Activated gamma-delta T cell treated with Interleukin-2 at 50 U/mL for 16 hours (primary cell): ENCODE results near the gene SLC1A4.
A peak's percentile ranks its signal among the peaks of the same experiment; 100 is the strongest.
"Not testable (repeated sequence)": the region's sequence is repeated elsewhere in the genome, so short reads cannot be mapped to it uniquely, and the experiment has no call there.

Experiments
- DNase-seq: peaks from one replicate; pipeline ENCODE4 v3.0.0-alpha.2; 2020

SLC1A4 gene

DNA sequence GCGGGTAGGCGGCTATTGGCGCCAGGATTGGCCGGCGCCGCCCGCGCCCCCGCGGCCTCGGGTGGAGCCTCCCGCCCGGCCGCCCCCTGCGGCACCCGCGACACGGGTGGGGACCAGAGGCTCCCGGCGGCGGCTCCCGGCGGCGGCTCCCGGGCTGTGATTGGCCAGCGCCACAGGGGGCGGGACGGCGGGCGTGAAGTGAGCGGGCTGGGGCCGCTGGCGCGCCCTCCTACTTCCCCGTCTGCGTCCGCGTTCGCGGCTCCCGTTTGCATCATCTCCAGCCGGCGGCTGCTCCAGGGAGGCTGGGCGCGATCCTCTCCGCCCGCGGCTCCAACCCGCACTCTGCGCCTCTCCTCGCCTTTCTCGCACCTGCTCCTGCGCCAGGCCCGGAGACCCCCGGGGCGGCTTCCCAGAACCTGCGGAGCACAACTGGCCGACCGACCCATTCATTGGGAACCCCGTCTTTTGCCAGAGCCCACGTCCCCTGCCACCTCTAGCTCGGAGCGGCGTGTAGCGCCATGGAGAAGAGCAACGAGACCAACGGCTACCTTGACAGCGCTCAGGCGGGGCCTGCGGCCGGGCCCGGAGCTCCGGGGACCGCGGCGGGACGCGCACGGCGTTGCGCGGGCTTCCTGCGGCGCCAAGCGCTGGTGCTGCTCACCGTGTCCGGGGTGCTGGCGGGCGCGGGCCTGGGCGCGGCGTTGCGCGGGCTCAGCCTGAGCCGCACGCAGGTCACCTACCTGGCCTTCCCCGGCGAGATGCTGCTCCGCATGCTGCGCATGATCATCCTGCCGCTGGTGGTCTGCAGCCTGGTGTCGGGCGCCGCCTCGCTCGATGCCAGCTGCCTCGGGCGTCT is at the start of gene SLC1A4:
TSS of gene SLC1A4 (plus strand) at position 274 of the 856 bp plus-strand sequence. CDS start at position 519, 245 bp downstream.
- peak; percentile 75 for DNase-seq

GRCh38 chr2:64941143-64941542 is 48.1 kb upstream of the SLC1A4 start:
- no peak for DNase-seq

GRCh38 chr2:64941801-64942200 is 47.4 kb upstream of the SLC1A4 start:
- DNase-seq = no peak

- DNase-seq = no peak
Measured at GRCh38 chr2:64942693-64943092, 46.5 kb upstream of the SLC1A4 start.

DNA sequence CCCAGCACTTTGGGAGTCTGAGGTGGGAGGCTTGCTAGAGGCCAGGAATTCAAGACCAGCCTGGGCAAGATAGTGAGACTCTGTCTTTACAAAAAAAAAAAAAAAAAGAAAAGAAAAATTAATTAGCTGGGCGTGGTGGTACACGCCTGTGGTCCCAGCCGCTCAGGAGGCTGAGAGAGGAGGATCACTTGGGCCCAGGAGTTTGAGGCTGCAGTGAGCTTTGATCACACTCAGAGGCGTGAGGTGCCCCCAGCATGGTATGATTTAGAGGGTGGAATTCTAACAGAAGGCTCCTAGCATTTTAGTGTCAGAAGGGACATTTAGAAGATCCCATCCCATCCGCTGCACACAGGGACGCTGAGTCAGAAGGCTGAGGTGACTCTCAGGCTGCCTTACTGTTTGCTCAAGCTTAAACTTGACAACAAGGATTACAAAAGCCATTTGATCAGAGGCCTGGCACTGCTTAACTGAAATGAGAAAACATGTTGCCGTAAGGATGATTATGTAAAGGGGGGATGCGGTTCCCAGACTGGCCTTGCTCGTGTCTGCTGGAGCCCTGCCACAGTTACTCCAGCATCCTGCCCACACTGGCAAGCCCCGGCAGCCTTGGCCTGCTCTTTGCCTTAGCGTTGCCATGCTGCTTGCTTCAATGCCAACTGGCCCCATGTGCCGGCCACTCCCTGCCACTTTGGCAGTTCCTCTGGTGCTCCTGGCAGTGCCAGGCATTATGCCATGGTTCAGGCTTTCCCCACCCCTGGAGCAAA is 45.6 kb upstream of the SLC1A4 start:
- no peak for DNase-seq

- no peak for DNase-seq
Measured at GRCh38 chr2:64944484-64944883, 44.7 kb upstream of the SLC1A4 start.

DNA sequence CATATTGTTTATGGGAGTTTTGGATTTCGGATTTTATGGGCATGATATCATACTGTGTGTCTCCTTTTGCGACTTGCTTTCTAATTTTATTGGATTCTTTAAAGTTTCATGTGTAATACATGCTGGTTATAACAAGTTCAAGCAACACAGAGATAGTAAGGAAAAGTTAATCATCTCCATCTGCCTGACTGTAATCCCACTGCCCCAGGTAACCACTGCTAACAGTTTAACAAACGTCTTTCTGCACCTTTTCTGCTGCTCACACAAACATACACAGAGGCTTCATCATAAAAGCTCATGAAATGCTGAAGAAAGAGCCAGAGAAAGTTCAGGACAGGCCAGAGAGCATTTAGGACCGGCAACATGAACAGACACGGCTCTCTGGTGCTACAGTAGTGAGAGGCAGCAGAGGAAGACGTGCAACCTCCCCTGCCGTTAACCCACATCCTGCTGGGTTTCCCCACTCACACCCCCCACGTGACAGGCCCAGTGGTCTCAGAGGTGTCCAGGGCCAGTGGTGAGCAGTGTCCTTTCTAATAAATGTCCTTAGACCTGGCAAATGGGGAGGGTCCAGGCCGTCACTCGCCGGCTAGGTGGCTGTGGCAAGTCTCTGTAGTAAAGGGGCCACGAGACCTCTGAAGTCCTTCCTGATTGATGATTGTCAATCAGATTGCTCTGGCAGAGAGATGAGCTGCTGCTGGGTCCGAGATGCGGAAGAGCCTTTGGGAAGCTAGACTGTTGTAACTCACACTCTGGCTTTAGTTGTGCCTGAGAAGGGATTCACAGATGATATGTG is 43.0 kb upstream of the SLC1A4 start:
- DNase-seq = peak; percentile 54

GRCh38 chr2:64946769-64947247 is 42.4 kb upstream of the SLC1A4 start:
- DNase-seq = no peak

- no peak for DNase-seq
Measured at GRCh38 chr2:64947885-64948284, 41.3 kb upstream of the SLC1A4 start.

- no peak for DNase-seq
Measured at GRCh38 chr2:64950226-64951160, 38.7 kb upstream of the SLC1A4 start.

DNA sequence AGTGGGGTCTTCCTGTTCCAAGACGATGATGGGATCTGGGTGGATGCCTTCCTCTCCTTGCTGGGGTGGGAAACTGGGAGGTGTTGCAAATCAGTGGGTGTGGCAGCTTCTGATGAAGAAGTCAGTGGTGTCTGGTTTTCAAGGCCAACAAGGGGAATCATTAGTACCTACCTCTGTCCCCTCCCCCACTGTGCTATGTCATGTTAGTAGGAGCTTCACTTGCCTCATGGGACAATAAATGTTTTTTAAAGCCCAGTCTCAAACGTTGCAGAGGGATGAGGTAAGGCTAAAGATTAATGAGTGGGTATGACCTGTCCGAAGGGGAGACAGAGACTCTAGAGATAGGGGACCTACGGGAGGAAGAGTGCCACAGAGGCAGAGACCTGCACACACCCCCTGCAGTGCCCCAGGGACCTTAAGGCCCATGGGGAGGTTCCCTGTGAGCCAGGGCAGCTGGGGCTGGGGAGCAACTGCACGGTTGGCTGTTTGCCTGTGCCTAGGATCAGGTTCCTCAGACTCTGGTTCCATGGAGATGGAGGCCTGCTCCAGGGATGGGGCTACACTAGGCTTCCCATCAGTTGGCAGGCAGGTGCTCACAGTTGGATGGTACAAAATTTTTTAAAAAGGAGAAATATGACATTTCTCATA is 37.8 kb upstream of the SLC1A4 start:
- DNase-seq = no peak

DNA sequence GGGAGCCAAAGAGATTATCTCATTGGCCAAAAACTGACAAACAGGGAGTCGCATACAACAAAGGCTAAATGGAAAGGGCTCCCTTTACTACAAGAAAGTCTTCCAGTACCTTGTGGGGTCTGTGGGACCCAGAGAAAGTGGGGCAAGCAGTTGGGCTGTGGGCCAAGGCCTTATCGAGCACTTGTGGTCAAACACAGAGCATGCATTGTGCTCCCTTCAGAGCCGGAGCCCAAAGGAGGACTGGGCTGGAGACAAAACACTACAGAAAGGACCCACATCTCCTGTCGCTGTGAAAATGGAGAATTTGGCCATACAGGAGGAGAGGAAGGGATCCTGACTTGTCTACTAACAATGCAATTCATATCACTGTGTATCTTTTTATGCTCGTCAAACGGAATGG is 37.1 kb upstream of the SLC1A4 start:
- no peak for DNase-seq

DNA sequence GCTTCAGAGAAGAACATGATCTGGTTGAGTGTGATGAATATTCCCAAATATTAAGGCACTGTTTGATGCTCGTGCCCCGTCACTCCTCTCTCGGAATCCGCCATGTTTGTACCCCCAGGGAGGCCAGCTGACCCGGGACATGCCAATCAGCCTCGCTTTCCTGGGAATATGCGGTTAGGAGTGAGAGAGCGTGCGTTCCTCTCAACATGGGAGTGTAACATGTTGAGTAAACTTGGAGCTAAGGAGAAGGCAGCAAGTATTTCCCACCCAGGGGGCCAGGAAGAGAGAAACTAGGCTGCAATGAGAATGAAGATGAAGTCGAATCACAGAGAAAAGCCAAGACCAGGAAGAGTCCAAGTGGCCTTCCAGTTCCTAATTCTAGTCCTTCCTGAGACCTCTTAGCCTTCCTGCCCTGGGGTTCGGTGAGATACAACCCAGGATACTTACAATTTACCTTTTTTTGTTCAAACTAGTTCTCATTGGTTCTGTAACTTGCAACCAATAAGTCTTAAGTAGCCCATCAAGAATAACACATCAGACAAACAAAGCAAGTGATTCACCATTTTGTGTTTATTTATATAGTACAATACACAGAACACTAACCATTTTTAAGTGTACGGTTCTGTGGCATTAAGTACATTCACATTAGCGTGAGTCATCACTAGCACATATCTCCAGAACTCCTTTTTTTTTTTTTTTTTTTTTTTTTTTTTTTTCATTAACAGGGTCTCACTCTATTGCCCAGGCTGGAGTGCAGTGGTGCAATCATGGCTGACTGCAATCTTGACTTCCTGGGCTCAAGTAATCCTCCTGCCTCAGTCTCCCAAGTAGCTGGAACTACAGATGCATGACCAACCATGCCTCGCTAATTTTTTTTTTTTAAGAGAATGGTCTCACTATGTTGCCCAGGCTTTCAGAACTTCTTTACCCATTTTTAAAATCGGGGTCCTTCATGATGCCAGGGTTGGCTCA is 36.4 kb upstream of the SLC1A4 start:
- no peak for DNase-seq

DNA sequence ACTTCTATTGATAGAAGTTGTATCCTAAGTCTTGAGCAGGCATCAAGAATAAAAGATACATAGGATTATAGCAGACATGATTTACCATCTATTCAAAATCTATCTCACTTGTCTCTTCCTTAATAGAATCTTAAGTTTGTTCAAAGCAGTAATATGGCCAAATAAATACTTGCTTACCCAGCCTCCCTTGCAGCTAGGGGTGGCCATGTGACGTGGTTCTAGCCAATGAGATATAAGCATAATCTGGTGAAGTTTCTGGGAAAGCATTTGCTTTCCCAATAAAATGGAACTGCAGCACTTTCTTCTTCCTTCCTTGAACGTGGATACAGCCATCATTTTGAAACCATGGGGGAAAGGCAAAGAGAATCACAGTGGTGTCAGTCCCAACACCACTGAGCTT is 33.7 kb upstream of the SLC1A4 start:
- DNase-seq = no peak

GRCh38 chr2:64957109-64957903 is 31.9 kb upstream of the SLC1A4 start:
- DNase-seq = no peak

DNA sequence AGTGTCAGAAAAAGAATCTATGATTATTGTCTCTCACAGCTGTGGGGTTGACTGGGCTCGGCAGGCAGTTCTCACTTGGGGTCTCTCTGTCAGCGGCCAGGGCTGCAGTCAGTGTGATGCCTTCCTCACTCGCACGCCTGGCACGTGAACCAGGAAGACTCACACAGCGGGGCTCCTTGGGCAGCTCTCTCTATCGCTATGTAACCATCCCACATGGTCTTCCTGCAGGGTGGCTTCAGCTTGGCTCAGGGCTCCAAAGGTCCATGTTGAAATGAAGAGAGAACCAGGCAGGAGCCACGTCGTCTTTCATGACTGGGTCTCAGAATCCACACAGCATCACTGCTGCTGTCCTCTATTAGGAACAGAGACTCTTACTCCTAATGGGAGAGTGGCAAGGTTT is 30.6 kb upstream of the SLC1A4 start:
- no peak for DNase-seq

DNA sequence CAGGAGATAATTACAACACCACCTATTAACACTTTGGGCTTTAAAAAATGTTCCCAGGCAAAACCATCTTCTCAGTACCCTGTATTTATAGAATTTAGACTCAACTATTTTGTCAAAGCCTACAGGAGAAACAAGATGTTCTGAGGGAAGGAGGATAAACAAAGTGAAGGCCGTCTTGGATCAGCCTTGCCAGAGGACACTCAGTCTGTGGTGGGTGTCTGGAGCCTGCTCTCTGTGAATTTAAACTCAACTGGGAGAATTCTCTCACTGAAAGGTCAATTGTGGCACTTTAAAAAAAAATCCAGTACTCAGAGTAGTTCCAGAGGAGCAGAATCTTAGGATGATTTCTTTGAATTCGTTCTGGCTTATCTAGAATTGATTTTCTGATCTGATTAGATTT is 28.4 kb upstream of the SLC1A4 start:
- DNase-seq = no peak

- not testable (repeated sequence) for DNase-seq
Measured at GRCh38 chr2:64963138-64963537, 26.1 kb upstream of the SLC1A4 start.

DNA sequence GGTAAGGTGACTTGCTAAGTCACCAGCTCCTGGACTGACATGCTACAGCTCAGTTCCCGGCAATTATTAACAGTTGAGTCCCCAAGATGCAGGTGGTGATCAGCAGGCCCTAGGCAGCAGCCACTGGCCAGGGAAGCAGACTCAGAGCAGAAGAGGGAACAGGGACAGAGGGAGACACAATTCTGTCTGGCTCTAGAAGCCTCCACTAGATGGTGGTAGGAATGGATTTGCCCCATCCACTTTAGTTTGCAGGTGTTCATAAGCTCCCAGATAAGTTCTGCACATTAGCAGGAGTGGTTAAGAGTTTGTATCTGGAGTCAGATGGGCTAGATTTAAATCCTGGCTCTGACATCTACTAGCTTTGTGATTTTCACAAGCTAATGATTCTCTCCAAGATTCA is 25.5 kb upstream of the SLC1A4 start:
- DNase-seq = no peak
